Measurements from ENCODE around the gene FFAR1.
A peak's percentile ranks its signal among the peaks of the same experiment; 100 is the strongest.

Gene FFAR1, protein sequence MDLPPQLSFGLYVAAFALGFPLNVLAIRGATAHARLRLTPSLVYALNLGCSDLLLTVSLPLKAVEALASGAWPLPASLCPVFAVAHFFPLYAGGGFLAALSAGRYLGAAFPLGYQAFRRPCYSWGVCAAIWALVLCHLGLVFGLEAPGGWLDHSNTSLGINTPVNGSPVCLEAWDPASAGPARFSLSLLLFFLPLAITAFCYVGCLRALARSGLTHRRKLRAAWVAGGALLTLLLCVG (N-terminal part only)

DNA sequence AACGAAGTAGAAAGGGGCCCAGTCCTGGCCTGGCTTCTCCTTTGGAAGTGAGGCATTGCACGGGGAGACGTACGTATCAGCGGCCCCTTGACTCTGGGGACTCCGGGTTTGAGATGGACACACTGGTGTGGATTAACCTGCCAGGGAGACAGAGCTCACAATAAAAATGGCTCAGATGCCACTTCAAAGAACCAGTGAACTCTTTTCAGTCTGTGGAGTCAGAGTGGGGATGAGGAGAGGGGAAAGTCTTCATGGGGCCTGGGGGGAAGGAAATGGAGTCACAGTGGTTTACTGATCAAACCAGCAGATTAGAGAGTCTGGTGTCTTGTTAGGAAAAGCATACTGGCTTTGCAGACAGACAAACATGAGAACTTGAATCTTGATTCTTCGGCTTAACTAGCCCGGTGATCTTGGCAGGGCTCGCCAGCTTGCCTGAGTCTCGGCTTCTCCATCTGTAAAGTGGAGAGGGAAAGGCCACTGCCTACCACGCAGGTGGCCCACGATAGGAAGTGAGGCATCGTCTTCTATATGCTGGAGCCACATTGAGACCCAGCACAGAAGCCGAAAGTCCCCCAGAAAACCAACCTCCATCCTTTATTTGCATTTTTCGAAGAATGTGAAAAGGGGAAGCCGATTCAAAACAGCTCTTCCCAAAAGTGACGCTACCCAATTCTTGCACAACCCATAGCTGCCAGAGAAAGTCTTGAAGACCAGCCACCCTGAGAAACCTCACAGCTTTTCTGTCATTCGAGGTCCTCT, at the start of gene FFAR1:
Gene FFAR1, plus strand, starts transcription at position 732 of the 759 bp plus-strand sequence. CDS start 3,650 bp downstream, outside the sequence.
- DNase-seq: peak; percentile 94

DNA sequence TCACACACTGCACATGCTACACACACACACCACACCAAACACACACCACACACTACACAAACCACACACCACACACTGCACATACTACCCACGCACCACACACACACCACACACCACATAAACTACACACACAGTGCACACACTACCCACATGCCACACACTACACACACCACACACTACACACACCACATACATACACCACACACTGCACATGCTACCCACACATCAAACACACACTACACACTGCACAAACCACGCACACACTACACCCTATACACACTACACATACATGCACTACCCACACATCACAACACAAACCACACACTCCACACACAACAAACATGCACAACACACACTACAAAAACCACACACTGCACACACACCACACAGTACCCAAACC, 49.8 kb upstream of the FFAR1 start:
- DNase-seq: no peak

DNA sequence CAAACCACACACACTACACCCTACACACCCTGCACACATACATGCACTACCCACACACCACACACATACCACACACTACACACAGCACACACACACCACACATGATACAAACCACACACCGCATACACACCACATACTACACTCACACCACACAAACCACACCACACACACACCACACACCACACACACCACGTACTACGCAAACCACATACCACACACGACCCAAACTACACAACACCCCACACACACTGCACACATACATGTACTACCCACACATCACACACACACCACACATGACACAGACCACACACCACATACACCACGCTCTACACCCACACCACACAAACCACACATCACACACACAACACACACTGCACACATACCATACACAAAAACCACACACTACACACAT, 49.1 kb upstream of the FFAR1 start:
- DNase-seq: no peak

DNA sequence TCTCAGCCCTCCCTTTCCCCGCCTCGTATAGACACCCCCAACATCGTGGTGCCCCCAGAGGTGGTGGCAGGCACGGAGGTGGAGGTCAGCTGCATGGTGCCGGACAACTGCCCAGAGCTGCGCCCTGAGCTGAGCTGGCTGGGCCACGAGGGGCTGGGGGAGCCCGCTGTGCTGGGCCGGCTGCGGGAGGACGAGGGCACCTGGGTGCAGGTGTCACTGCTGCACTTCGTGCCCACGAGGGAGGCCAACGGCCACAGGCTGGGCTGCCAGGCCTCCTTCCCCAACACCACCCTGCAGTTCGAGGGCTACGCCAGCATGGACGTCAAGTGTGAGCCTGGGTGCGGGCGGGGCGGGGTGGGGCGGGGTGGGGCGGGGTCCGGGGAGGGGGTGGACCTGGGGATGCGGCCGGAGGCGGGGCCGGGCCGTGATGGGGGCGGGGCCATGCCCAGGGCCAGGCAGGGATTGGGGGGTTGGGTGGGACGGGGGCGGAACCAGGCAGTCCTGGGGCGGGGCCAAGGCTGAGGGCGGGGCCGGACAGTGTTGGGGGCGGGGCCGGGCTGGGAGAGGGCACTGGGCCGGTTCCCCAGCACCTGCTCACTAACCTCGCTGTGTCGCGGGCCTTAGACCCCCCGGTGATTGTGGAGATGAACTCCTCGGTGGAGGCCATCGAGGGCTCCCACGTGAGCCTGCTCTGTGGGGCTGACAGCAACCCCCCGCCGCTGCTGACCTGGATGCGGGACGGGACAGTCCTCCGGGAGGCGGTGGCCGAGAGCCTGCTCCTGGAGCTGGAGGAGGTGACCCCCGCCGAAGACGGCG, 48.0 kb upstream of the FFAR1 start:
- no peak for DNase-seq

DNA sequence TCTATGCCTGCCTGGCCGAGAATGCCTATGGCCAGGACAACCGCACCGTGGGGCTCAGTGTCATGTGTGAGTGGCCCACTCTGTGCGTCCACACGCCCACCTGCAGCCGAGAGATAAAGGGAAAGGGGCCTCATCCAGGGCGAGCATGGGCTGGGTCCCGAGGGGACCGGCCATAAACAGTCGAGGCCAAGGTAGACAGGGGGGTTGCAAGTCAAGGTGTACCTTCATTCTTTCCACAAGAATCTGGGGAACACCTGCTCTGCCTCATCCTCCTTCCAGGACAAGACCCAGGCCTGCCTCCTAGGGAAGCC, 47.4 kb upstream of the FFAR1 start:
- DNase-seq: no peak

DNA sequence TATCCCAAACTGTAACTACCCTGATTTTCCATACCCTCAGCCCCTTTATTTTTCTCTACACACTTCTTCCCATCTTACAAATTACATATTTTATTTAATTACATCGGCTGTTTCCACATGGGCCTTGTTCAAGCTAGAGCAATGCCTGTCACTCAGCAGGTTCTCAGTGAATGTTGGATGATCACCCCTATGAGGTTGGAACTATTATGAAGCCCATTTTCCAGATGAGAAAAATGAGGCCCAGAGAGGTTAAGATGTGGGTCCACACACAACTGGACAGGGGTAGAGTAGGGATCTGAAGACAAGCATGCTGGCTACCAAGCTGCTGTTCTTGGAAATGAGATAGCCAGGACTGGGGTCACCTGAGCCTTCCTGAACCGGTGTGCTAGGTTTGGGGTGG, 45.7 kb upstream of the FFAR1 start:
- DNase-seq: no peak

DNA sequence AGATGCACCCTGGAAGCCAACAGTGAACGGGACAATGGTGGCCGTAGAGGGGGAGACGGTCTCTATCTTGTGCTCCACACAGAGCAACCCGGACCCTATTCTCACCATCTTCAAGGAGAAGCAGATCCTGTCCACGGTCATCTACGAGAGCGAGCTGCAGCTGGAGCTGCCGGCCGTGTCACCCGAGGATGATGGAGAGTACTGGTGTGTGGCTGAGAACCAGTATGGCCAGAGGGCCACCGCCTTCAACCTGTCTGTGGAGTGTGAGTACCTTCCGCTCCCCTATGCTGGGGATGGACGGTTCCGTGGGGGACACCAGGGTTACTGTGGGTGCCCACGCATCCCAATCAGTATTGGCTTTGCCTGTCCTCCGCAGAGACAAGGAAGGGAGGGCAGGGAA, 45.3 kb upstream of the FFAR1 start:
- DNase-seq: no peak

DNA sequence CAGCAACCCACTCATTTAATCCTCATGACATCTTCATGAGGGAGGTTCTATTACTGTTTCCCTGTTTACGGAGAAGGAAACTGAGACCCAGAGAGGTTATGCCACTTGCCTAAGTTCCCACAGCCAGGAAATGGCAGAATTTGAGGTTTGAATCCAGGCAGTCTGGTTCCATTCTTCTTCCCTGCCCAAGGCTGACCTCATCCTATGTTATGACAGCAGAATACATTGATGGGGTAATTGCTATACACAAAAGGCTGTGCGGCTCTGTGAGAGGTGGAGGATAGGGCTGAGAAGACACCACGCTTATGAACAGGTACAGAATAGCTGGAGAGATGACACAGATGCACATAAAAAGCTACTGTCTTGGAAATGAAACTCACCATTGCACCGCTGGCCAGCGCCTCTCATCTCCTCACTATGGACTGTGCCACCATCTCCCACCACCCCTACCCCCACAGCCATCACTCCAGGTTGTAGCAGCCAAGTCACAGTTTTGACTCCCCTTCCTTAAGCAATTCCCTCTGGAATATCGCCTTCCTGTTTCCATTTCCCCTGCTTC, 44.3 kb upstream of the FFAR1 start:
- DNase-seq: no peak

DNA sequence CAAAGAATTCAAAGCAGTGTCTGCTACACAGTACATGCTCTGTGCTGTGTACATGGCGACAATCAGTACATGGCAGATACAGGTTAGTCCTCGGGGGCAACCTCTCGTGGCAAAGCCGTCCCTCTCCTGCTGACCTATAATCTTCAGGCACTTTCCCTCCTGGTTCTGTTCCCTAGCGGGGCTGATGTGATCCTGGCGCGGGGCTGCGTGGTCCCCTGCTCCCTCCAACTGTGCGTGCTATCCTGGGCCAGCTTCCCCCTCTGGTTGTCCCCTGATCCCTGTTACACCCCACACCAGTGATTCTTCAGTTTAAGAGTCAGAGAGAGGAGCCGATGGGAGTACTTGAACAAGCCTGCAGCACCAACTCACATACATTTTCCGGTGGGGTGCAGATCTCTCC, 43.7 kb upstream of the FFAR1 start:
- no peak for DNase-seq

DNA sequence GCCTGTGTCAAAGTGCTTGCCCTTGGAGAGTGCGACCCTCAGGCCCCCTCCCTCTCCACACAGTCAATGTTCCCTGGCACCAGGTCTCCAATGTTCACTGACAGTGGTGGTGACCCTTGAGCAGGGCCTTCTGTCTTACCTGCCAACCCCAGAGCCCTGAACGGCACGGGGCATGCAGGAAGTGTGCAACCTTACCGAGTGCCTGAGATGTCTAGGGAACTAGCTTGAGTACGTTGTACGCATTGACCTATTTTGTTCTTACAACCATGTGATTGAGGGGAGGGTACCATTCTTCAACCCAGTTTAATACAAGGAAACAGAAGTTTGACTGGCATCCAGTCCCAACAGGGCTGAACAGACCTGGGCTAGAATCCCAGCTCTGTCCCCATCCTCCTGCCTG, 42.5 kb upstream of the FFAR1 start:
- no peak for DNase-seq

DNA sequence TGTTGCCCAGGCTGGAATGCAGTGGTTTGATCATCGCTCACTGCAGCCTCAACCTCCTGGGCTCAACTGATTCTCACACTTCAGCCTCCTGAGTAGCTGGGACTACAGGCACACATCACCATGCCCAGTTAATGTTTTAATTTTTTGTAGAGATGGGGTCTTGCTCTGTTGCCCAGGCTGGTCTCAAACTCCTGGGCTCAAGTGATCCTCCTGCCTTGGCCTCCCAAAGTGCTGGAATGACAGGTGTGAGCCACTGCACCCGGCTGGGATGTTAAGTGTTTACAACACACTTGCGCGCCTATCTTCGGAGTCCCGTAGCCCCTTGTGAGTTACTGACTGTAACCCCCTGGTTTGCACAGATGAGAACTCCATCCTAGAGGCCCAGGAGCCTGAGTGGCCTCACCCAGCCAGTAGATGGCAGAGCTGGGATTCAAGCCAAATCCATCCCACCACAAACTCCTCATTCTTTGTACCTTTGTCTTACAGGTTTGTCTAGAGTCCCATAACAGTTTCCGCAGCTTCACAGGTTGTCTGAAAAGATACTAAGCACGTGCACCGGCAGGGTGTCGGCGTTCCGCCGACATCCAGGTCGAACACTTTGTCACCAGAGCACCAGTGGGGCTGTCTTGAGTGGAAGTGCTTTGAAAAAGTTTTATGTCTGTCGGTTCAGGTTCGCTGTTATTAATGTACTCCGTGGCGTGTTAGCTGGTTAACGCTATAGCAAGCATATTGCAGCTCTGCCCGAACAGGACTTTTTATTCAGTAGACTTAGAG, 41.0 kb upstream of the FFAR1 start:
- DNase-seq: no peak

DNA sequence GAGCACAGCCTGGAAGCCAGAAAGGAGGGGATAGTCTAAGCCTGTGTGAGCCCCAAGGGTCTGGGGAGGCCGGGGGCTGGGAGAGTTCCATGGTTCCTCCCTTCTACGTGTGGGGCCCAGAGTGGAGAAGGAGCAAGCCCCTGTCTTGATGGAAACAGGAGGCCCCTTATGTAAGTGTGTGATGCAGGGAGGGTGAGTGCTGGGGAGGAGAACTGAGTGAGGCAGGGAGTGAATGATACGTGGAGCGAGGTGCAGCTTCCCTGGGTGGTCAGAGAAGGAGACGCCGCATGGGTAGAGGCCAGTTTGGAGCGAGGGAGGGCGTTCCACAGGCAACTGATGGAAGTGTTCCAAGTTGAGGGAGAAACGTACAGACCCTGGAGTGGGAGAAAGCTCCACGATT, 39.8 kb upstream of the FFAR1 start:
- DNase-seq: no peak

DNA sequence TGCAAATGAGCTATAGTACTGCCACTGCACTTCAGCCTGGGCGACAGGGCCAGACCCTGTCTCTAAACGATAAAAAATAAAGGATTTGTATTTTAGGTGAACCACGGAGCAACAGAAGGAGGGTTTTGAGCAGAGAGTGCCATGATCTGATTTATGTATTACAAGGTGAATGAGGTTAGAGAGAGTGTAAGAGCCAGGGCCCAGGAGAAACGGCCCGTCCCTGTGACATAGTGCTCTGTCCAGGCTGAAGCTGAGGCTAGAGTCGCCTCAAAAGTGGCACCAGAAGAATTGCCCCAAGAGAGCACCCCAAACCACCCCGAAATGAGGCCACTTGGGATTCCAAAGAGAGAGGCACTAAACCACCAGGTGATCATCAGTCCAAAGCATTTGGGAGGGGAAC, 38.8 kb upstream of the FFAR1 start:
- no peak for DNase-seq

DNA sequence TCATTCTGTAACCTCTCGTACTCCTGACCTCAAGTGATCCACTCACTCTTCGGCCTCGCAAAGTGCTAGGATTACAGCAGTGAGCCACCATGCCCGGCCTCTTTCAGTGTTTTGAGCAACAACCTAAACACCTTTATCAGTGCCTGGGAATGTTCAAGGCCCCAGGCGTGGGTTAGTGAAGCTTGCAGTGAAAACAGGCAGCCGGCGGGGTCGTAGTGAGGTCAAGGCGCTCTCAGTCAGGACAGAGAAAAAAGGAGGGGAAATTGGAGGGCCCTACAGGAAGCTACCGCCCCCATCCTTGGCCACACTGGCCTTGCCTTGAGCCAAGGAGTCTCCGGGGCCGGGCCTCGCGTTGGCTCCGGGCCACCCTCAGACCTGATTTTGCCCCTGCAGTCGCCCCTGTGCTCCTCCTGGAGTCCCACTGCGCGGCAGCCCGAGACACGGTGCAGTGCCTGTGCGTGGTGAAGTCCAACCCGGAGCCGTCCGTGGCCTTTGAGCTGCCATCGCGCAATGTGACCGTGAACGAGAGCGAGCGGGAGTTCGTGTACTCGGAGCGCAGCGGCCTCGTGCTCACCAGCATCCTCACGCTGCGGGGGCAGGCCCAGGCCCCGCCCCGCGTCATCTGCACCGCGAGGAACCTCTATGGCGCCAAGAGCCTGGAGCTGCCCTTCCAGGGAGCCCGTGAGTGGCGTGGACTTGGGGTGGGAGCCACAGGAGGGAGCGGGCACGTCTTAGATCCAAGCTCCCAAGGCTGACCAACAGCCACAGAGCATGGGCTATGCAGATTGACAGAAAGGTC, 38.0 kb upstream of the FFAR1 start:
- no peak for DNase-seq

DNA sequence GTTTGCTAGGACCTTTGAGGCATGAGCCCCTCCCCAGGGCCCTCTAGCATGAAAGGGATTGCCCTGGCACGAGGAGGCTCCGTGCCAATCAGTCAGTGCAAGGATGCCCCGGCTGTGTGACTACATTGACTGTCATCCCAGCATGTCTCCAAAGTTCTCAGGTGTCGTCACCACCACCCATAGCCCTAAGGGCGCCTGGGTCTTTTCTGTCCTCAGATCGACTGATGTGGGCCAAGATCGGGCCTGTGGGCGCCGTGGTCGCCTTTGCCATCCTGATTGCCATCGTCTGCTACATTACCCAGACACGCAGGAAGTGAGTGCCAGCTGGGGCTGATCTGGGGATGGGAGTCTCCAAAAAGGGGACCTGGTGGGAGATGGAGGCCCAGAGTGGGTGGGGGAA, 37.4 kb upstream of the FFAR1 start:
- DNase-seq: no peak

DNA sequence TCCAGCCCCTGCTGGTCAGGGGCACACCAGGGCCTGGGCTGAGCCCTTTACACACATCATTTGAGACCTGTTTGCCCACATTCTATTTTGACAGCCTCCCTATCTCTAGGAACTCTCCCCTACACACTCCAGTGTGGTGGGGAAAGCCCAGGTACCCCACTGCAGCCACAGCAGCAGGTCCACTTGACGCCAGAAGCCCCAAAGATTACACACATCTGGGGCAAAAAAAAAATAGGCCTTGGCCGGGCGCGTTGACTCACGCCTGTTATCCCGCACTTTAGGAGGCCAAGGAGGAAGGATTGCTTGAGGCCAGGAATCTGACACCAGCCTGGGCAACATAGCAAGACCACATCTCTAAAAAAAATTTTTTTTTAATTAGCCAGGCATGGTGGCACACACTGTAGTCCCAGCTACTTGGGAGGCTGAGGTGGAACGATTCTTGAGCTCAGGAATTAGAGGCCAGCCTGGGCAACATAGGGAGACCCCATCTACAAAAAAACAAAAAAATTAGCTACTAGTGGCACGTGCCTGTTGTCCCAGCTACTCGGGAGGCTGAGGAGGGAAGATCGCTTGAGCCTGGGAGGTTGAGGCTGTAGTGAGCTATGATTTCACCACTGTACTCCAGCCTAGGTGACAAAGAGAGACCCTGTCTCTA, 36.8 kb upstream of the FFAR1 start:
- DNase-seq: no peak

DNA sequence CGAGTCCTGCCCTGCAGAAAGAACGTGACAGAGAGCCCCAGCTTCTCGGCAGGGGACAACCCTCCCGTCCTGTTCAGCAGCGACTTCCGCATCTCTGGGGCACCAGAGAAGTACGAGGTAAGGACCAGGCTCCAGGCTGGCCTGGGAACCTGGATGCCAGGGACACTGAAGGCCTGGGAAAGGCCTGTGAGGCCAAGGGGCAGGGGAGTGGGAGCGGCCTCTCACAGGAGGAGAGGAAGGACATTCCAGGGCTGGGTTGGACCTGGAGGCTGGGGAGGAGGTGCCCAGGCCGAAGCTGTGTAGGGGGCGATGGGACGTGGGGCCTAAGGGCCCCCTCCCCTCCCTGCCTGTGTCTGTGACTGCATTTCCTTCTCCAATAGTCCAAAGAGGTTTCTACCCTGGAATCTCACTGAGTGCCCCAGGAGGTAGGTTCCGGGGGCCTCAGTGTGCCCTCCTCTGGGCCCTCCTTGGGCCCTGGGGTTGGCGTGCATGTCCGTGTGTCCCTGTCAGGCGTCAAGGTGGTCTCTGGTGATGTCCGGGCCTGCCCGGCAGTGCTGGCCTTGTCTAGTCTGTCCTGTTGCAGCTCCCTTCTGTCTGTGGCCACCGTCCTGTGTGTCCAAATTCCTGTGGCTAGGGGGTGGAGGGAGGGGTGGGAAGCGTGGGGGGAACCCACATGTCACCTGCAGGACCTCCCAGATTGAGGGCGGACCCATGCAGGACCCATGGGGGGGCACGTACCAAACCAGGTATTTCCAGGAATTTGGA, 35.6 kb upstream of the FFAR1 start:
- DNase-seq: no peak

DNA sequence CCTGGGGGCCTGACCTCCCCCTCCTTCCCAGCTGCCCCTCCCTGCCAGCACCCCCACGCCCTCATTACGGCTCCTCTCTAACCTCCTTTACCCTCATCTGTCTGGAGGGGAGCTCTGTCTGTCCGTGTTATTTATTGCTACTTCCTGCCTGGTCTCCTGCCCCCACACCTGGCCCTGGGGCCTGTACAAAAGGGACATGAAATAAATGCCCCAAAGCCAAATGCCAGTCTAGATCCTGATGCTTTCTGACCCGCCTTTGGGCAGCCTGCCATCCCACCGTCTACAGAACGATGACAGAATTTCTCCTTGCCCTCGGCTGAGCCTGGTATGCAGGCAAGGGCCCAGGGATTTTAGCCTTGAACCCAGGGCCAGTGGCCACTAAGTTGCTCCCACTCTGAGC, 34.1 kb upstream of the FFAR1 start:
- no peak for DNase-seq

DNA sequence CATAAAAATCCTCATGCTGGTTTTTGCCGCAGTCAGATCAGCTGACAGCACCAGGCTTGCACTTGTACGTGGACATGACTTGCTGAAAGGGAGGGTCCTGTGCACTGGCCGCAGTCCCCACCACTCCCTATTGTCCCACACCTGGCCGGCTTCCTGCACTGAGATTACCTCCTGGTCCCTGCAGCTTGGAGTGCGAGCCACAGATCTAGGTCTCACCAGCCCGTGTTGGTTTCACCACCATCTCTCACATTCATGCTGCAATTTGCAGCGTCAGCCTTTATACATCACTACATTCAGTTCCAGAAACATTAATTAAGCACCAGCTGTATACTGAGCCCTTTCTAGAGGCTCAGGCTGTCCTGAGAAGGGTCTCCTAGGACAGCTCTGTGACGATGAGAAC, 33.7 kb upstream of the FFAR1 start:
- DNase-seq: no peak

DNA sequence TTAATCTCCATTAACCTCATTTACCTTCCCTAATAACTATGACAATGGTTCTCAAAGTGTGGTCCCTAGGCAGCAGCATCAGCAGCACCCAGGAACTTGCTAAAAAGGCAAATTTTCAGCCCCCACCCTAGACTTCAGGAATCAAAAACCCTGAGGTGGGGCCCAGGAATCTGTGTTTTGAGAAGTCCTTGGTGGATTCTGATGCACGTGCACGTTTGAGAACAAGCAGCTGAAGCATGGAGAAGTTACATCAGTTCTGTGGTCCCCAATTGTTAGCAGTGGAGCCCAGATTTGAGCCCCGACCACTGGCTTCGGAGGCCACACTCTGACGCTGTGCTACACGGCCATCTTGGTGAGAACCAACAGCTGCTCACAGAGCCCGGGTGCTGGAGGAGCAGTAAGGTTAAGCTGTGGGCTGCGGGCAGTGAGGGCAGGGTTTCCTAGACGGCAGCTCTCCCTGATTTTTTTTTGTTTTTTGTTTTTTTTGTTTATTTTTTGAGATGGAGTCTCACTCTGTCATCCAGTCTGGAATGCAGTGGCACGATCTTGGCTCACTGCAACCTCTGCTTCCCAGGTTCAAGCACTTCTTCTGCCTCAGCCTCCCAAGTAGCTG, 32.7 kb upstream of the FFAR1 start:
- no peak for DNase-seq
